Osteoblast (primary cell): ENCODE data around the gene HDAC8. TPM values are rescaled to one million over a fixed set of nuclear protein-coding genes. Genes with fewer than 3 reads are reported as not detected.

Source experiments
- DNase-seq: peaks from one replicate; pipeline ENCODE4 v3.0.0; 2011; ENCODE audit warnings: low spot score, mixed read lengths; ENCODE audit not compliant: insufficient read length; ENCODE audit errors: missing footprints
- H2AFZ ChIP-seq: 2 replicates; pipeline ENCODE4 v1.6.0; 2011; ENCODE audit warnings: mild to moderate bottlenecking, low read length
- H3K27ac ChIP-seq: 2 replicates; pipeline ENCODE4 v1.5.1; 2011; ENCODE audit warnings: mild to moderate bottlenecking, low read depth, low read length, moderate library complexity
- H3K27me3 ChIP-seq: 2 replicates; pipeline ENCODE4 v1.6.0; 2012; ENCODE audit warnings: mild to moderate bottlenecking, control low read depth, inconsistent platforms, low read length, moderate library complexity; ENCODE audit not compliant: insufficient read depth
- H3K36me3 ChIP-seq: 2 replicates; pipeline ENCODE4 v1.5.1; 2011; ENCODE audit warnings: mild to moderate bottlenecking, low read length, control low read depth, moderate library complexity; ENCODE audit not compliant: insufficient read depth
- H3K4me1 ChIP-seq: 2 replicates; pipeline ENCODE4 v1.5.1; 2011; ENCODE audit warnings: mild to moderate bottlenecking, low read length, control low read depth, moderate library complexity; ENCODE audit not compliant: insufficient read depth
- H3K4me2 ChIP-seq: 2 replicates; pipeline ENCODE4 v1.6.0; 2011; ENCODE audit warnings: mild to moderate bottlenecking, low read length; ENCODE audit not compliant: insufficient read depth
- H3K4me3 ChIP-seq: fragments of 200-600 bp; sonication (generic); 3 replicates; pipeline ENCODE4 v1.5.1; 2012; ENCODE audit warnings: mild to moderate bottlenecking, low read length, inconsistent platforms; ENCODE audit not compliant: insufficient read depth
- H3K79me2 ChIP-seq: 2 replicates; pipeline ENCODE4 v1.6.0; 2012; ENCODE audit warnings: mild to moderate bottlenecking, low read length, control low read depth, inconsistent platforms; ENCODE audit not compliant: insufficient read depth
- H3K9me3 ChIP-seq: 2 replicates; pipeline ENCODE4 v1.5.1; 2011; ENCODE audit warnings: low read depth, low read length, control low read depth
- H4K20me1 ChIP-seq: 2 replicates; pipeline ENCODE4 v1.6.0; 2012; ENCODE audit warnings: mild to moderate bottlenecking, low read length, control low read depth; ENCODE audit not compliant: insufficient read depth
- total RNA-seq: library from RNA; depleted of rRNA; stranded (reverse); fragments of >200 nt; gene quantifications from 2 replicates; pipeline ENCODE4 v1.2.3, GENCODE V29; 2012
- TF ChIP-seq, protein P1 (sequence below): IDR thresholded peaks from 2 replicates; pipeline ENCODE4 v1.5.1; 2011; ENCODE audit warnings: mild to moderate bottlenecking, low read depth, low read length, moderate library complexity; ENCODE audit errors: extremely low read depth

The HDAC8 gene
- total RNA-seq, 1 donor: 24.6 TPM

DNA sequence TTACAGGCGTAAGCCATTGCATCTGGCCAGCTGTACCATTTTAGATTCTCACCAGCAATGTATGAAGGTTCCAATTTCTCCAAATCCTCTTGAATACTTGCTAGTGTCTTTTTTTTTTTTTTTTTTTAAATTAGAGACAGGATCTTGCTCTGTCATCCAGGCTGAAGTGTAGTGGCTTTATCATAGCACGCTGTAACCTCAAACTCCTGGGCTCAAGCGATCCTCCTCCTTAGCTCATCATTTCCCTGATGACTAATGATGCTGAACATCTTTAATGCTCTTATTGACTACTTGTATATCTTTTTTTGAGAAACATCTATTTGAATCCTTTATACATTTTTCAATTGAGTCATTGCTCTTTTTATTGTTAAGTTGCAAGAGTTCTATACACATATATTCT lies 40.3 kb downstream of the HDAC8 start:
- no peak overlapping the region for H3K27ac ChIP-seq
- no peak overlapping the region for H2AFZ ChIP-seq
- H3K9me3 ChIP-seq: no peaks in the 10 kb centered on the region
- no peak overlapping the region for H3K4me3 ChIP-seq
- TF ChIP-seq, protein P1, sequence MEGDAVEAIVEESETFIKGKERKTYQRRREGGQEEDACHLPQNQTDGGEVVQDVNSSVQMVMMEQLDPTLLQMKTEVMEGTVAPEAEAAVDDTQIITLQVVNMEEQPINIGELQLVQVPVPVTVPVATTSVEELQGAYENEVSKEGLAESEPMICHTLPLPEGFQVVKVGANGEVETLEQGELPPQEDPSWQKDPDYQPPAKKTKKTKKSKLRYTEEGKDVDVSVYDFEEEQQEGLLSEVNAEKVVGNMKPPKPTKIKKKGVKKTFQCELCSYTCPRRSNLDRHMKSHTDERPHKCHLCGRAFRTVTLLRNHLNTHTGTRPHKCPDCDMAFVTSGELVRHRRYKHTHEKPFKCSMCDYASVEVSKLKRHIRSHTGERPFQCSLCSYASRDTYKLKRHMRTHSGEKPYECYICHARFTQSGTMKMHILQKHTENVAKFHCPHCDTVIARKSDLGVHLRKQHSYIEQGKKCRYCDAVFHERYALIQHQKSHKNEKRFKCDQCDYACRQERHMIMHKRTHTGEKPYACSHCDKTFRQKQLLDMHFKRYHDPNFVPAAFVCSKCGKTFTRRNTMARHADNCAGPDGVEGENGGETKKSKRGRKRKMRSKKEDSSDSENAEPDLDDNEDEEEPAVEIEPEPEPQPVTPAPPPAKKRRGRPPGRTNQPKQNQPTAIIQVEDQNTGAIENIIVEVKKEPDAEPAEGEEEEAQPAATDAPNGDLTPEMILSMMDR: no peak
- H3K36me3 ChIP-seq: no peaks in the 10 kb centered on the region
- H3K27me3 ChIP-seq: no peaks in the 10 kb centered on the region
- H3K4me2 ChIP-seq: no peak overlapping the region
- H3K79me2 ChIP-seq: no peaks in the 10 kb centered on the region
- no peak for DNase-seq
- H4K20me1 ChIP-seq: no peaks in the 10 kb centered on the region
- H3K4me1 ChIP-seq: no peaks in the 10 kb centered on the region

GRCh38 chrX:72526534-72527508 lies 45.8 kb downstream of the HDAC8 start:
- H4K20me1 ChIP-seq: peaks cover 8% of the 10 kb centered on the region
- no peak overlapping the region for H2AFZ ChIP-seq
- no peaks in the 10 kb centered on the region for H3K79me2 ChIP-seq
- no peak overlapping the region for H3K27ac ChIP-seq
- TF ChIP-seq, protein P1: no peak
- H3K4me3 ChIP-seq: no peak overlapping the region
- no peaks in the 10 kb centered on the region for H3K9me3 ChIP-seq
- H3K27me3 ChIP-seq: peaks cover 5% of the 10 kb centered on the region
- no peaks in the 10 kb centered on the region for H3K36me3 ChIP-seq
- no peaks in the 10 kb centered on the region for H3K4me1 ChIP-seq
- no peak for DNase-seq
- no peak overlapping the region for H3K4me2 ChIP-seq

GRCh38 chrX:72498782-72499181 lies 73.9 kb downstream of the HDAC8 start:
- no peak overlapping the region for H3K4me3 ChIP-seq
- no peak for DNase-seq
- peaks cover 5% of the 10 kb centered on the region for H4K20me1 ChIP-seq
- no peak overlapping the region for H2AFZ ChIP-seq
- H3K27ac ChIP-seq: no peak overlapping the region
- no peaks in the 10 kb centered on the region for H3K79me2 ChIP-seq
- no peaks in the 10 kb centered on the region for H3K36me3 ChIP-seq
- no peaks in the 10 kb centered on the region for H3K9me3 ChIP-seq
- no peak overlapping the region for H3K4me2 ChIP-seq
- H3K4me1 ChIP-seq: no peaks in the 10 kb centered on the region
- peaks cover 12% of the 10 kb centered on the region for H3K27me3 ChIP-seq
- TF ChIP-seq, protein P1: no peak

GRCh38 chrX:72495046-72495445 lies 77.6 kb downstream of the HDAC8 start:
- Histone ChIP-seq H3K27ac (no peak overlapping the region), H3K36me3 (peaks cover 4% of the 10 kb centered on the region), H3K4me3 (no peak overlapping the region), H3K27me3 (peaks cover 17% of the 10 kb centered on the region), H3K4me1 (no peaks in the 10 kb centered on the region), H3K79me2 (no peaks in the 10 kb centered on the region), H4K20me1 (peaks cover 3% of the 10 kb centered on the region), H2AFZ (no peak overlapping the region), H3K4me2 (no peak overlapping the region), H3K9me3 (no peaks in the 10 kb centered on the region)
- DNase-seq: no peak
- TF ChIP-seq, protein P1: no peak
